ENCODE results near the gene MYO9A. TPM values are rescaled to one million over a fixed set of nuclear protein-coding genes. Genes with fewer than 3 reads are reported as not detected.

MYO9A gene
- total RNA-seq, 1 experiment from 2014 or later, result 21.4 TPM

DNA sequence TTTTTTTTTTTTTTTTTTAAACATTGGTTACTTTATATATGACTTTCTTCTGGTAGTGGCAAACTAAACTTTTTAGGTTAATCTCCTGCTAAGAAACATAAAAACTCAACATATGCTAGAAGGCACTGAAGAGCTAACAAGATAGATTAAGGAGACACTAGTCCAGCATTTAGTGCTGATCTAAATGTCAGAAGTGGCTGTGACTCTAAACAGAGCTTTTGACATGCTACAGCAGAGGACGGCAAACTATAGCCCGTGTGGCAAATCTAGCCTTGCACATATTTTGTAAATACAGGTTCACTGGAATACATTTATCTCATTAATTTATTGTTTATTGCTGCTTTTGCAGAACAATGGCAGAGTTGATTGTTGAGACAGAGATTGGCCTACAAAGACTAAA lies 287.0 kb downstream of the MYO9A start:
- Histone ChIP-seq H3K79me2 (ENCODE audit: insufficient read depth, low read length) (no peaks in the 10 kb centered on the region), H3K9ac (ENCODE audit: extremely low read depth, insufficient read length, low read length) (no peak overlapping the region), H3K23me2 (ENCODE audit: insufficient read length, low read depth, low read length, poor library complexity, severe bottlenecking) (no peaks in the 10 kb centered on the region), H4K20me1 (ENCODE audit: control insufficient read depth, insufficient read depth, insufficient read length) (no peaks in the 10 kb centered on the region), H2AK5ac (ENCODE audit: insufficient read length, low read length) (no peak overlapping the region), H3K56ac (ENCODE audit: insufficient read length, low read depth, low read length) (no peak overlapping the region), H3K79me1 (ENCODE audit: insufficient read depth, low read depth, low read length, poor library complexity, severe bottlenecking) (no peaks in the 10 kb centered on the region), H4K8ac (replicated peaks; ENCODE audit: insufficient read length, low read depth, low read length) (no peak overlapping the region), H3K4me2 (ENCODE audit: insufficient read depth, insufficient read length, low read length) (no peak overlapping the region), H3K27ac (ENCODE audit: insufficient read length, low read depth, low read length) (no peak overlapping the region), H2BK120ac (ENCODE audit: low read depth, low read length, poor library complexity, severe bottlenecking) (no peak overlapping the region), H2BK12ac (ENCODE audit: insufficient read length, low read depth, low read length) (no peak overlapping the region), H3K9me3 (ENCODE audit: control insufficient read depth, low read depth, low read length) (no peaks in the 10 kb centered on the region), H3K14ac (ENCODE audit: insufficient read depth, low read length) (no peak overlapping the region), H4K91ac (ENCODE audit: insufficient read length, low read depth, low read length) (no peak overlapping the region), H2BK20ac (ENCODE audit: low read depth, low read length, poor library complexity, severe bottlenecking) (no peak overlapping the region), H3T11ph (ENCODE audit: low read length) (no peak overlapping the region), H3K18ac (ENCODE audit: insufficient read length, low read depth, low read length) (no peak overlapping the region), H2AFZ (ENCODE audit: low read length) (no peak overlapping the region), H3K23ac (ENCODE audit: insufficient read length, low read depth, low read length) (no peak overlapping the region), H2BK15ac (ENCODE audit: low read depth, low read length) (no peak overlapping the region), H4K5ac (ENCODE audit: insufficient read length, low read depth, low read length) (no peak overlapping the region), H3K4ac (ENCODE audit: low read depth, low read length) (no peak overlapping the region), H3K27me3 (ENCODE audit: insufficient read depth, low read length) (no peaks in the 10 kb centered on the region), H3K4me1 (ENCODE audit: insufficient read depth, low read length) (no peaks in the 10 kb centered on the region), H2BK5ac (ENCODE audit: insufficient read length, low read length) (no peak overlapping the region)
- H3K36me3 Mint-ChIP-seq (ENCODE audit: insufficient read depth in 1 of 3, low read depth in 3 of 3), result peaks cover 2 to 14% (median 5%) of the 10 kb centered on the region in 3 experiments; a peak in 4 of 7 replicates
- H3K4me1 Mint-ChIP-seq, result peaks cover 14 to 15% of the 10 kb centered on the region in 2 experiments
- no peaks in the 10 kb centered on the region for H3K27me3 Mint-ChIP-seq (ENCODE audit: low read depth)
- no peak overlapping the region for H3K4me3 Mint-ChIP-seq
- H3K9me3 Mint-ChIP-seq, result no peaks in the 10 kb centered on the region
- no CpG with 5 or more reads among the region's 2 CpGs for WGBS (ENCODE audit: extremely low coverage, insufficient read length, low lambda C conversion rate)
- TF ChIP-seq, protein P1, sequence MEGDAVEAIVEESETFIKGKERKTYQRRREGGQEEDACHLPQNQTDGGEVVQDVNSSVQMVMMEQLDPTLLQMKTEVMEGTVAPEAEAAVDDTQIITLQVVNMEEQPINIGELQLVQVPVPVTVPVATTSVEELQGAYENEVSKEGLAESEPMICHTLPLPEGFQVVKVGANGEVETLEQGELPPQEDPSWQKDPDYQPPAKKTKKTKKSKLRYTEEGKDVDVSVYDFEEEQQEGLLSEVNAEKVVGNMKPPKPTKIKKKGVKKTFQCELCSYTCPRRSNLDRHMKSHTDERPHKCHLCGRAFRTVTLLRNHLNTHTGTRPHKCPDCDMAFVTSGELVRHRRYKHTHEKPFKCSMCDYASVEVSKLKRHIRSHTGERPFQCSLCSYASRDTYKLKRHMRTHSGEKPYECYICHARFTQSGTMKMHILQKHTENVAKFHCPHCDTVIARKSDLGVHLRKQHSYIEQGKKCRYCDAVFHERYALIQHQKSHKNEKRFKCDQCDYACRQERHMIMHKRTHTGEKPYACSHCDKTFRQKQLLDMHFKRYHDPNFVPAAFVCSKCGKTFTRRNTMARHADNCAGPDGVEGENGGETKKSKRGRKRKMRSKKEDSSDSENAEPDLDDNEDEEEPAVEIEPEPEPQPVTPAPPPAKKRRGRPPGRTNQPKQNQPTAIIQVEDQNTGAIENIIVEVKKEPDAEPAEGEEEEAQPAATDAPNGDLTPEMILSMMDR (conservative IDR thresholded peaks at IDR 0.05), result no peak
- no peak overlapping the region for H3K27ac Mint-ChIP-seq
- no peak for DNase-seq
